NCI-H1930 (cell line): ENCODE measurements around the gene UNC5A.

Experiments used
- DNase-seq, 2 experiments: peaks; one replicate each; lab custom pipeline; 2025; lab: John Stamatoyannopoulos, UW

UNC5A gene

DNA sequence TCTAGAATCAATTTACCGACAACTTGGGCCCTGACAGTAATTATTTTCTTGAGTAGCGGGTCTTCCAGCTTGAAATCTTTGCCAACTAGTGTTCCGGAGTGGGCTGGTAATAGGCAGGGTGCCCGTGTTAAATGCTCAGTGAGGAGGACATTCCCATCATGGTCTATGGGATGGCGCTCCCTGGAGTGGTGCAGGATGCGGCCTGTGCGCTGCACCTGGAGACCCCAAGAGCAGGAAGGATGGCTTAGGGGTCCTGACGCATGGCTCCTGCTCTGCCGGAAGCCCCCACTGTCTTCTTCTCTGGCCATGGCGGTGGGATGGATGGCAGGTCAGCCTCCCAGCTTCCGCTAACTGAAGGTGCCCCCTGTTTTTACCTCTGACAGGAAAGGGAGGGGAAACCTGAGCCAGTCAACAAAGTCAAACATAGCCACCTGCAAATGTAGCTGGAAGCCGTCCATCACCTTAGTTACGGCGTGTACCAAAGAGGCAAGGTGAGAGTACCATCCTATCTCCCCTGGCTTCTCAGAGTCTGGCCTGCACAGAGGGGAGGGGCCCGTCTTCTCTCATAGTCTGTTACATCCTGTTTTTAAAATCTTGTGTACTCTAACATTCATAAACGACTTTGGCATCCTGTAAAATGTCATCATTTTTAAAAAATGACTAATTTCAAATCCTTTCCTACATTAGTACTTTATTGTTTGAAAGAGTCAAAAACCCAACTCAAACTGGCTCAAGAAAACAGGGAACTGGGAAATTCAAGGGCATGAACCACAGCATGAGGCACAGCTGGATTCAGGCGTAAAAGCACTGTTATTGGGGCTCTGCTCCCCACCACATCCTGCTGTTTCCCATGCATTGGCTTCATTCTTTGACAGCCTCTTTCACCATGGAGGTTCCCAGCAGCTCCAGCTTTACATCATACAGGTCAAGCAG is 28.5 kb upstream of the UNC5A start:
- DNase-seq, result no peak

DNA sequence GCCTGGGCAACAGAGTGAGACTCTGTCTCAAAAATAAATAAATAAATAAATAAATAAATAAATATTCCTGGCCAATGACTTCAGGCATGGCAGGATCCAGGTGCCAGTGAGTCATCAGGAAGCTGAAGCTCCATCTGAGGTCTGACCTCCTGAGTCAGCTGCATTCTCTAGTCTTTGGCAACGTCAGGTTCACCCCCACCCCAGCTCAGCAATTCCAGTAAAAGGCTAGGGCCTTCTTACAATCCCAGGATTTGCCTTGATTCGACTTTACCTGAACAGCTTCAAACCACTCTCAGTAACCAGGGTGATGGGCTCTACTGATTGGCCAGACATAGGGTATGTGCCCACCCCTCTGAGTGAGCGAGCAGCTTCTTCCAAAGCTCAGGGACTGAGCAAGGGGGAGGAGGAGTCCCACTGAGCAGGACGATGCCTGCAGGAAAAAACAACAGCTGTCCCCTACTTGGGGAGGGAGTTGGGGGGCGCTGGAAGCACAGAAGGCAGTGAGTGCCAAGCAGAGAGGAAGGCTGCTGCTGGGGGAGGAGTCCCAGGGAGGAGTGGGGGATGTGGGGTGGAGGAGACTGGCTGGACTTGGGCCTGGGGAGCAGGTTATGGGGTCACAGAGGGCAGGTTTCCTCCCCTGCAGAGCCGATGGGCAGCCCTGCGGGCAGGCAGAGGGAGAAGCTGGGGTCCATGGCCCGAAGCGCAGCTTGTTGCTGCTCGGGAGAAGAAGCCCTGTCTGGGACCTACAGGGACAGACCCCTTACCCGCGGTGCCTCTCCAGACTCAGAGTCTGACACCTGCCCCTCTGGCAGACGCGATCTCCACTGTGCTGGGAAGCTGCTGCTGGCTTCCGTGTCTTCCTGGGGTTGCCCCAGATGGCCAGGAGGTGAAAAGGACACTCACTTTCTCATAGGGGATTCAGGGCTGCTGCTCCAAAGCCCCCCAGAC is 25.9 kb upstream of the UNC5A start:
- DNase-seq, result no peak

DNA sequence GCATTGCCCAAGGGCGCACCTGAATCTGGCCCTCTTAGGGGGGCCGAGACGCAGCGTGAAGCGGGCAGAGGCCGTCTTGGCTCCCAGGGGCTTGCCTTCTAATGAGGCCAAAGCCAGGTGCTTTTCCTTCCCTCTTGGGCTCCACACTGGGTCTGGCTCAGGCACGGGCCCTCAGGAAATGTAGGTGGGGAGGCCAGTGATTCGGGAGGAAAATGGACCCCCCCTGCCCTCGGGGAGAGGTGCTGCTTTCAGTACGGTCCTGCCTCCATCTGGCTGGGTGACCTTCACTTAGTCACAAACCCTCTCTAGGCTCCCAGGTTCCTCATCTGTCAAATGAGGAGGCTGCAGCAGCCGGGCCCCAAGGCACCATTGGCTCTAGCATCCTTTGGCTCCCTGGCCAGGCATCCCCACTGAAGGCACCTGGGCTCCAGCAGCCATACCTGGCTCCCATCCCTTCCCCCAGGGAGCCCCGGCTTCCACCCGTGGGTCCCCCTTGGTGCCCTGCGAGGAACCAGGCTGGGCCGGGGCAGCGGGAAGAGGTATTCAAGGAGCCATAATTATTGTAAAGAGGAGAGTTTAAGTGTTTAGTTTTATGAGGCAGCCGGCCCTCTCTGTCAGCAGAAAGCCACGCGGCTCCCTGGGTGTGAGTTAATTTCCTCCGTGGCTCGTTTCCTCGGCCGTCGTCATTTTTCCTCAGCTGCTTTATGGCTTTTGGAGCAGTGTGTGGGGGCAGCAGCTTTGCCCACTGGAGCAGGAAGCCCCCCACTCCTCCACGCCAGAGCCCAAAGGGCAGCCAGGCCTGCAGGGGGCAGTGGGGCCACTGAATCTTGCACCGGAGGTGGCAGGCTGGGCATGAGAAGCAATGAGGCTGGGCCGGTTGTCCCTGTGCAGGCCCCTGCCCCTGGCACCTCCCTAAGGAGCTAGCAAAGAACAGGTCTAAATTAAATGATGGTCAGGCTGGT is 24.9 kb upstream of the UNC5A start:
- DNase-seq, result no peak

DNA sequence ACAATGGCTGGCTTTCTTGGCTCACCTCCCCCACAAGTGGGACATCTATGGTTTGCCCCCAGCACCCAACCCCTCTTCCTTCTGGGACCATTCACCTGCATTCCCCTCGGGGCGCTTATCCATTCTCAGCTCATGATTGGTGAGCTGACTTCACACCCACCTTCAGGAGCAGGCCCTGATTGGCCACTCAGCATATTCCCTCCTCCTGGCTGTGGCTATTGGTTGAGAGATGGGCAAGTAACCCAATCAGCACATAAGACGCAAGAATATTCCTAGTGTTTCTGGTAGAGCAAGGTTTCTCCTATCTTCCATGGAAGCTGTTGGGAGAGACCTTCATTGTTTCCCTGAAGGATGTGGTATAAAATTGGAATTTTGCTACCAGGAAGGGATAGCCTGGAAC is 22.7 kb upstream of the UNC5A start:
- DNase-seq, result no peak

GRCh38 chr5:176788091-176788490 is 22.3 kb upstream of the UNC5A start:
- no peak for DNase-seq

GRCh38 chr5:176788941-176789872 is 21.2 kb upstream of the UNC5A start:
- no peak for DNase-seq

GRCh38 chr5:176789873-176790615 is 20.3 kb upstream of the UNC5A start:
- no peak for DNase-seq

DNA sequence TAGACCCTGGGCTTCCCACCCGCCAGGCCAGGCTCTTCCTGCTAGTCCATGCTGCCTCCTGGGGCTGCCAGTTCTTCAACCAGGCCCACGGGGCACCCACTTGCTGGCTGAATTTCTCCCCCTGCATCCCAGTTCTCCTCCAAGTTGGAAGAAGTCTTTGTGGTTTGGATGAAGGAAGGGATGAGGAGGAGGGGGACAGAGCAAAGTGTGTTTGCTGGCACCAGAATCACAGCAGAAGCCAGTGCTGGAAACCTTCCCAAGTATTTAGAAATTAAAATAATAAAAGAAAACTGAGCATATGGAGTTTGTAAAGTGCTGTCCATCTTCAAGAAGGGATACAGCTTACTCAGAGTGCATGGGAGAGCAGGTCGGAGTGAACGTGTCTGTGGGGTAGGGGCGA is 19.4 kb upstream of the UNC5A start:
- DNase-seq, result no peak

DNA sequence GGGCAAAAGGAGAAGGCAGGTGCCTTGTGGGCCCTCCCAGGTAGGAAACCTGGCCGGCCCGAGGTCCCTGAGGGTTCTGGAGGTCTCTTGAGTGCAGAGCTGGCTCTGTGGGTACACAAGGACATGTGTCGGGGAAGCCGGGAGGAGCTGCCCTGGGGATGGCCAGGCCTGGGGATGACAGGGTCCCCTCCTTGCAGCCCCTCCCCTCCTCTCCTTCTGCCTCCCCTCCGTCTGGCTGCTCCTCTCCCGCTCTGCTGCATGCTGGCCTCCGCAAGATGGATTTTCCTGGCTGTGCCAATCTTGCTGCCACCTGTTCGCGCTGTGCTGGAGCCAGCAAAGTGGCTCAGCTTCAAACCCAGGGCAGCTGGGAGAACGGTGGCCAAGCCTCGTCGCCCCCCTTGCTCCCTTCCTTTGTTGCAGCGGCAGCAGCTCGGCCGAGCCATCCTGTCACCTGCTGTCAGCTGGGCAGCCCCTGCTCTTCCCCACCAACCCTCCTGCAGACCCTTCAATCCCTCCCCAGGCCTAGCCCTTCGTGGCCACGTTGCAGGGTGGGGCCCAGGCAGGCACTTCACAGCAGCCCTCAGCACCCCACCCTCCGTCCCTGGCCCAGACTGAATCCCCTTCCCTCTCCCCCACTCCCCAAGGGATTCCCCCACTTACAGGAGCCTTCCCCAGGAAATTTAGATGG is 17.6 kb upstream of the UNC5A start:
- DNase-seq, result no peak

DNA sequence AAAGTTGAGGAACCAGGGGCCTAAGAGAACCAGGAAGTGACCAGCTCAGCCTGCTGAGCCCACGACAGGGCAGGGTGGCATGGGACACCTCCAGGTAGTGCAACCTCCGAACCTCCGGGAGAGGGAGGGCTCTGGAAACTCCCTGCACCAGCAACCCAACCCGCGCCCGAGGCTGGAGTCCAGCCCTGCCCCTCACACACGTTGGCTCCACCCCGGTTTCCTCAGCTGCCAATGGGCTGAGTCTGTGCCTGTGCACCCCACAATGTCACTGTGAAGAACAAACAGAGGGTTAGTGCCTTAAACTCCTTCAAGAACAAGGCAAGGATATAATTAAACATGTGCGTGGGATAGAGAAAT is 17.0 kb upstream of the UNC5A start:
- DNase-seq, result no peak

DNA sequence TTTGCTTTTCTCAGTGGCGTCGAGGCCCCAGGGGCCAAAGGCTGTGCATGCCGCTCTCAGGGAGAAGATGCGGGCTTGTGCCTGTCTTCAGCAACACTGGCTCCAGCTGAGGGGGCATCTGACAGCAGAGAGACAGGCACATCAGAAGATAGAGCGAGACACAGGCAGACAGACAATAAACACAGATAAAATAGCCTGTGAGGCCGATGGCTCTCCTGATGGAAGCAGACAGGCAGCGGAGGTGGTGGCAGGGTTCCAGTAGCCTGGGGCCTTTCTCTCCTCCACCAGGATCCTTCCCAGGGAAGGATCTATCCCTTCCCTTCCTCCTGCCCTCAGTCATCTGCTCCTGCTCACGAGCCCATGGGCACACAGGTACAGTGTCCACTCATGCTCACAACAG is 16.6 kb upstream of the UNC5A start:
- no peak for DNase-seq

DNA sequence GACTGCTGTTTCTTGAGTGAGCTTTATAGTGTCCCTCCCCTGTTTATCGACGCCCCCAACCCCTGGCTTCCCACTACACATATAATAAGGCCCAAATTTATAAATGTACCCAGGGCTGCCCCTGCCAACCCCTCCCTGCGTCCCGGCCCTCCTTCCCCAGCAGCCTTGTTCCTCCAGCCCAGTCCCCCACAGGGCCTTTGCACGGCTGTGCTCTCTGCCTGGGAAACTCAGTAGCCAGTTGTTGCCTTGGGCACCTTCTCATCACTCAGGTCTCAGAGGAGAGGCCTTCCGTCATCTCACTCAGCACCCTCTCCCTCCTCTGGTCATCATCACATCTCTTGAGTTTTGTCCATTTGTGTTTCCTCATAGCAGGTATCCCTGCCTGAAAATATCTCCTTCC is 15.8 kb upstream of the UNC5A start:
- DNase-seq, result no peak

DNA sequence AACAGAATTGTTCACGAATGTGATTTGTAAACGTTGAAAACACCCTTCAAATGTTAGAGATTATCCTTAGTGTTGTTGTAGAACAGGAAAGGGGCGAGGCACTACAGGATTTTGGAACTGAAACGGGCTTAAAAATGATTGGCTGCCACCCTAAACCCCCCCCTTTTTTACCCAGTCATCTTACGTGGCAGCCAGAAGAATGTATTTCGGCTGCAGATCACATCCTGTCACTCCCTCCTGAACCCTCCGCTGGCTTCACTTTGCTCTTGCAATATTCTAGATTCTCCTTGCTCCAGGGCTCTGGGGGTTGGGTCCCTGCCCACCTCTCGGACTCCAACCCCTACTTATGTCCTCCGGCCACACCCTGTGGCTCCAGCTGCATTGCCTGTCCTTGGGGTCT is 13.9 kb upstream of the UNC5A start:
- DNase-seq, result no peak

GRCh38 chr5:176796970-176797369 is 13.4 kb upstream of the UNC5A start:
- DNase-seq, result no peak

DNA sequence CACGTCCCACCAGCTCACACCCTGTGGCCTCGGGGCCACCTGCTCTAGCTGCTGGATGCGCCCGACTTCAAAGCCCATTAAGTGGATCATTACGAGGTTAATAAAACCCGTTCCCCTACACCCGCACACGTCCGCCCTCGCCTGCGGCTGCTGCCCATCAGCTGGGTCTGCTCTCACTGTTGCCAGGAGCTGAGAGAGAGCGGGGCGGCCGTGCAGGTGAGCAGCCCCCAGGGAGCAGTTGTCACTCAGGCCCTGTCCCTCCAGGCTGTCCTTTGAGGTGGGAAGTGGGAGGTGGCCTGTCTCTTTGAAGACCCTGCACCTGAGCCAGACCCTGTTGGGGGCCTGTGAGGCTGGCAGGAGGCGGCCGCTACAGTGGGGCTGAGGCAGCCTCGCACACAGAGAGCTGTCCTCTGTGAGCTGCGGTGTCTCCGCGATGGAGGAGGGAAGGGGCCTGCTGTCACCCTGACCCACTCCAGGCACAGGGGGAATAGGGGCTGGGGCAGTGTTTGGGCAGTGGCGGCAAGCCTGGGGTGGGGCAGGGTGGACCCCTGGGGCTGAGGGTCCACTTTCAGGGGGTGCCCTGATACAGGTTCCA is 12.8 kb upstream of the UNC5A start:
- no peak for DNase-seq

- DNase-seq, result no peak
Observed at GRCh38 chr5:176798086-176798876, 12.1 kb upstream of the UNC5A start.

DNA sequence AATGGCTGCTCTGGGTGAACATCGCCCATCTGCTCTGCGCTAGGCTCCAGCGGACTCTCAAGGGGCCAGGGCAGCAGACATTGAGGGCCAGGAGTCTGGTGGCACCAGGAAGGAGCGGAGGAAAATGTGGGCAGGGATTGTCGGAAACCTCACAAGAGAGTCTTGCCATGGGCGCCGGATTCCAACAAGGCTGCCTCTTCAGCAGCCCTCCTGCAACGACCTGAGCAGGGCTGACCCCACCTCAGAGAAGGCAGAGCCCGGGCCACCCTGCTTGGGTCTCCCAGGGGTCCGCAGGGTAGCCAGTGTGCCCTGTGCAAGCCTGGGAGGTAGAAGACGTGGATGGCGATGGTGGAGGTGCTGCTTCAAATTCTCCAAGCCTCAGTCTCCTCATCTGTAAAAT is 11.4 kb upstream of the UNC5A start:
- no peak for DNase-seq

DNA sequence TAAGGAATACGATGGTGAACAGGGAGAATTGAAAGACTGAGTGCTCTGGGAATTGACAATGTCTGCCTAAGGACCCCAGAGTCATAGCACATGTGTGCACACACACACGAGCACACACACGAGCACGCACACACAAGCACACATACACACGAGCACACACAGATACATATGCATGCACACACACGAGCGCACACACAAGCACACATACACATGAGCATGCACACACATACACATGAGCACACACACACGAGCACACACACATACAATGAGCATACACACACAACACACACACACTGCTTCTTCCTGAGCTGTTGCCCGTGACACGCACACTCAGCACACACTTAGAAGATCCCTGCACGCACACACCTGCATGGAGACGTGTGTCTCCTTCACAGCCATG is 10.9 kb upstream of the UNC5A start:
- no peak for DNase-seq
